H54 (cell line): Measurements from ENCODE around the gene KLHL8.

ENCODE experiments used
- DNase-seq: peaks from one replicate; pipeline ENCODE4 v3.0.0; 2011; ENCODE audit warnings: low spot score, mixed read lengths; ENCODE audit not compliant: insufficient read length
- FAIRE-seq: peaks from 3 replicates; lab custom pipeline; 2011; peaks lifted over from hg19 to GRCh38; lab: Jason Lieb, UNC
- POLR2A ChIP-seq: IDR thresholded peaks from 2 replicates; pipeline ENCODE4 v1.6.1; 2011; ENCODE audit warnings: low read depth, mild to moderate bottlenecking, low read length

The KLHL8 gene

DNA sequence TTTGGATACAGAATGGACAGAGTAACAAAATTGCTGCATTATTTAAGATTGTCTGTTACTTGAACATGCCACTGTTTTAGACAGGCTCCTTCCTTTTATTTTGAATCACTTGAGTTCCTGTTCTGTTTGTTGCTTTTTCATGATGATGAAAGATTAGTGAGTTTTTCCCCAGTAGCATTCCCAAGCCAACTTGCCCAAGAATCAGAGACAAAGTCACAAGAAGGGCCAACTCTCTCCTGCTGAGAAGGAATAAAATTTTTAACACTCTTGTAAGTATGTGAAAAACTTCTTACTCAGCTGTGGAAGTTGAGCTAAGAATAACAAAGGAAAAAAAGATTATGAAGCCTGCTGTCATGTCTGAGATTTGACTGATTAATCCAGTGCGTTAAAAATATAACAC lies 104.2 kb downstream of the KLHL8 start:
- DNase-seq (no peak), FAIRE-seq (no peak)
- TF ChIP-seq POLR2A = no peak

DNA sequence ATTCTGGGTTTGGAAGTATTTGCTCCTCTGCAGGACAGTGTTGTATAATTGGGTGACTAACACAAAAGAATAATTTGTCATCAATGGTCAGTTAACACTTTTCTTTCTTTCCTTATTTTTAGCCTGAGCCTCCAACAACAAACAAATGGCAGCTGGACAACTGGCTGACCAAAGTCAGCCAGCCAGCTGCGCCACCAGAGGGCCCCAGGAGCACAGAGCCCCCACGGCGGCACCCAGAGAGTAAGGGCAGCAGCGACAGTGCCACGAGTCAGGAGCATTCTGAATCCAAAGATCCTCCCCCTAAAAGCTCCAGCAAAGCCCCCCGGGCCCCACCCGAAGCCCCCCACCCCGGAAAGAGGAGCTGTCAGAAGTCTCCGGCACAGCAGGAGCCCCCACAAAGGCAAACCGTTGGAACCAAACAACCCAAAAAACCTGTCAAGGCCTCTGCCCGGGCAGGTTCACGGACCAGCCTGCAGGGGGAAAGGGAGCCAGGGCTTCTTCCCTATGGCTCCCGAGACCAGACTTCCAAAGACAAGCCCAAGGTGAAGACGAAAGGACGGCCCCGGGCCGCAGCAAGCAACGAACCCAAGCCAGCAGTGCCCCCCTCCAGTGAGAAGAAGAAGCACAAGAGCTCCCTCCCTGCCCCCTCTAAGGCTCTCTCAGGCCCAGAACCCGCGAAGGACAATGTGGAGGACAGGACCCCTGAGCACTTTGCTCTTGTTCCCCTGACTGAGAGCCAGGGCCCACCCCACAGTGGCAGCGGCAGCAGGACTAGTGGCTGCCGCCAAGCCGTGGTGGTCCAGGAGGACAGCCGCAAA lies 106.0 kb downstream of the KLHL8 start:
- DNase-seq (no peak), FAIRE-seq (no peak)
- no peak for TF ChIP-seq POLR2A

DNA sequence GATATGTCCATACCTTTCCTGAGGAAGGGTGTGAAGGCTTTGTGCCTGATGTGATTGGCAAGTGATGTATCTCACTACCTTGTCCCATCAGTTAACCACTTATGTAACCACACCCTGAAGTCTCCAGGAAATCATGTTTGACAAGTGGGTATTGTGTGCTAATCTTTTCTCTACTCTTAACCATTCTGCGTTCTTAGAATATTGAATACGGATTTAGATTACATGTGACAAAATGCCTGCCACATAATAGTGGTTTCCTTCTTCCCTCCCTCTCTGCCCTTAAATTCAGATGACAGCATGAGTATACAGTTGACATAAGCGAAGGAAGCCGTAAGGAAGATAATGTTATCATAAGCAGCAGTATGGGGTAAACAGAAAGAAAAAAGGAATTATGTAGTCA lies 108.4 kb downstream of the KLHL8 start:
- no peak for TF ChIP-seq POLR2A
- FAIRE-seq (no peak), DNase-seq (no peak)
